ENCODE results near the gene NRG2. TPM values are rescaled to one million over a fixed set of nuclear protein-coding genes. Genes with fewer than 3 reads are reported as not detected.

Gene NRG2
- total RNA-seq, 4 donors from 2014 or later = 1.1 to 2.9 (median 1.8) TPM

DNA sequence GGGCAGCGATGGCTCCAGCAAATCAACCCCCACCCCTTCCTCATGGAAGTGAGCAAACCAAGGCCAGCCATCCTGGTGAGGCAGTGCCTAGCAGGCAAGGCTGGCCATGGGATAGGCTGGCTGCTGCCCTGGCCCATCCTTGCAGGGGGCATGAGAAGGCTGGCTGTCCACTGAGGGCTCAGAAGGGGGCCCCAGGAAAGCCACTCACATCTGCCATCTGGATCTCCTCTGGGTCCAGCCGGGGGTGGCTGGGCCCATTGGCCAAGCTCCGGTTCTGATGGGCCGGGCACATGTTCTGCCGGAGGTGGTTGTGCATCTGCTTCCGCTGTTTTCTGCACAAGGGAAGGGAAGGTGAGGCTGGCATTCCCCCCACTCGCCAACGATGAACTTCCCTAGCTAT is 190.4 kb downstream of the NRG2 start:
- Histone ChIP-seq H3K4me1 (peaks cover 1 to 9% of the 10 kb centered on the region in 2 donors), H3K27ac (no peak overlapping the region), H3K4me3 (replicated peaks in 1 of 3) (no peak overlapping the region), H3K27me3 (no peaks in the 10 kb centered on the region), H3K9me3 (no peaks in the 10 kb centered on the region), H3K36me3 (no peaks in the 10 kb centered on the region)
- WGBS, 2 donors = 85 to 88% methylated on average over 4 to 7 of the region's 8 CpGs
- no peak for DNase-seq
- TF ChIP-seq, protein P1, sequence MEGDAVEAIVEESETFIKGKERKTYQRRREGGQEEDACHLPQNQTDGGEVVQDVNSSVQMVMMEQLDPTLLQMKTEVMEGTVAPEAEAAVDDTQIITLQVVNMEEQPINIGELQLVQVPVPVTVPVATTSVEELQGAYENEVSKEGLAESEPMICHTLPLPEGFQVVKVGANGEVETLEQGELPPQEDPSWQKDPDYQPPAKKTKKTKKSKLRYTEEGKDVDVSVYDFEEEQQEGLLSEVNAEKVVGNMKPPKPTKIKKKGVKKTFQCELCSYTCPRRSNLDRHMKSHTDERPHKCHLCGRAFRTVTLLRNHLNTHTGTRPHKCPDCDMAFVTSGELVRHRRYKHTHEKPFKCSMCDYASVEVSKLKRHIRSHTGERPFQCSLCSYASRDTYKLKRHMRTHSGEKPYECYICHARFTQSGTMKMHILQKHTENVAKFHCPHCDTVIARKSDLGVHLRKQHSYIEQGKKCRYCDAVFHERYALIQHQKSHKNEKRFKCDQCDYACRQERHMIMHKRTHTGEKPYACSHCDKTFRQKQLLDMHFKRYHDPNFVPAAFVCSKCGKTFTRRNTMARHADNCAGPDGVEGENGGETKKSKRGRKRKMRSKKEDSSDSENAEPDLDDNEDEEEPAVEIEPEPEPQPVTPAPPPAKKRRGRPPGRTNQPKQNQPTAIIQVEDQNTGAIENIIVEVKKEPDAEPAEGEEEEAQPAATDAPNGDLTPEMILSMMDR (IDR thresholded peaks at IDR 0.05) = no peak
- TF ChIP-seq POLR2A (IDR thresholded peaks at IDR 0.05) = no peak
- intact Hi-C loops (cut with DNase I) = no loop called here

DNA sequence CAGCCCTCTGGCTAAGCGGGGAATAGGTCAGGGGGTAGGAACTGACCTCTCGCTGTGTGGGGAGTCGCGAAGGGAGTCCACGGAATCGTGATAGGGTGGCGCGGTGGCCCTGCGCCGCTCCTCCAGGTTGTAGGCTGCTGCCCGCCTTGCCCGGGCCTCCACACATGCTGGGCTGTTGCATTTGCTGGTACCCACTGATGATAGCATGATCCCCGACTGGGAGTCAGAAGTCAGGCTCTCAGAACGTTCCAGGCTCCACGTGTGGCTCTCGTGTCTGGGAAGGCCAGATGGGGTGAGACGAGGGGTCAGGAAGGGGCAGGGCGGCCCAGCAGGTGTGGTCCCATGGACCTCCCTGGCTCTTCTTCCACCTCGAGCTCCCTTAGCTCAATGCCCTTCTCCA is 191.5 kb downstream of the NRG2 start:
- Histone ChIP-seq H3K9me3 (no peaks in the 10 kb centered on the region), H3K36me3 (no peaks in the 10 kb centered on the region), H3K27ac (no peak overlapping the region), H3K4me1 (peaks cover 5 to 10% of the 10 kb centered on the region in 2 donors), H3K4me3 (replicated peaks in 1 of 3) (no peak overlapping the region), H3K27me3 (no peaks in the 10 kb centered on the region)
- TF ChIP-seq POLR2A (IDR thresholded peaks at IDR 0.05) = no peak
- TF ChIP-seq, protein P1 (IDR thresholded peaks at IDR 0.05) = no peak
- WGBS, 2 donors = 96 to 97% methylated on average over 16 to 19 of the region's 19 CpGs
- DNase-seq = no peak
- intact Hi-C loops (cut with DNase I) = no loop called here

DNA sequence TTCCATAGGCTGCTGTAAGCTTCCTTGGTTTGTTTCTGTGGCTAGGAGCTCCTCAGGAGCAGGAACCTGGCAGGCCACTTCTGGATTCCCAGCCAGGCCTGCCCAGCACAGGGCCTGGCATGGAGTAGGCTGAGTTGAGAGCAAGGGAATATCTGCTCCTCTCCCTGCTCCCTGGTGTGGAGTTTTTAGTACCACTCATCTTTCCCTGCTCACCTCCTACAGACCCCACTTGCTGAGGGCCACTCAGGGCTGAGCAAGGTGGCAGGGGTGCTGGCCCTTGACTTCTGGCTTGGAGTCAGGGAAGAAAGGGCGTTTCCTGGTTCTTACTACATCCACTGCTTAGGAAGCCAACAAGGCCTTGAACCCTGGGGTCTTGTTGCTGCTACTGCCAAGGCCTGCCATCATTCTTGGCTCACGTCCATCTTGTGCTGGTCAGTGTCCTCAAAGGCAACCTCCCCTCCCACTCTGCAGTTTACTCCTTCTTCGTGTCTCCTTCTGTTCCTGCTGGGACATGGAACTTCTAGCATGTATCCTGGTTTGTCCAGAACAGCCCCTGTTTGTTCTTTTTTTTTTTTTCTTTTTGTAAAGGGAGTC is 192.6 kb downstream of the NRG2 start:
- no peak for DNase-seq
- Histone ChIP-seq H3K36me3 (no peaks in the 10 kb centered on the region), H3K27me3 (no peaks in the 10 kb centered on the region), H3K4me3 (replicated peaks in 1 of 3) (no peak overlapping the region), H3K9me3 (no peaks in the 10 kb centered on the region), H3K4me1 (peaks cover 5 to 10% of the 10 kb centered on the region in 2 donors), H3K27ac (no peak overlapping the region)
- WGBS, 2 donors = 93 to 97% methylated on average over 3 of the region's 3 CpGs
- intact Hi-C loops (cut with DNase I) = no loop called here
- TF ChIP-seq, protein P1 (IDR thresholded peaks at IDR 0.05) = no peak
- TF ChIP-seq POLR2A (IDR thresholded peaks at IDR 0.05) = no peak

DNA sequence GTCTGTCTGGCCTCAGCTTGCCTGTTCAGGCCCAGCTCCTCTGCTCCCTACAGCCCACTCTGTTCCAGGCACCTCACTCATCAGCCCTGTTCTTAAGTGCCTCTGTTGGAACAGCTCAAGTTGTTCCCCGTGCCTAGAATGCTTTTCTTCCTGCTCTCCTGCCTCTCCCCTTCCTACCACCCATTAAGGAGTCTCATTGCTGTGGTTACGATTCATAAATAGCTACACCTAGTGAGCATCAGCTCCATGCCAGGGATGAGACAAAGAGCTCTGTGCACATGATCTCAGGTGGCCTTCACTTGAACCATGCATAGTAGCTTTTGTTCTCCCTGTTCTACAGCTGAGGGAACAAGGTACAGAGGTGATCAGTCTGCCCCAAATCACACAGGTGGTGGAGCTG is 193.2 kb downstream of the NRG2 start:
- TF ChIP-seq POLR2A (IDR thresholded peaks at IDR 0.05) = no peak
- TF ChIP-seq, protein P1 (IDR thresholded peaks at IDR 0.05) = no peak
- H3K9me3 ChIP-seq = no peaks in the 10 kb centered on the region
- intact Hi-C loops (cut with DNase I) = no loop called here
- peaks cover 5 to 10% of the 10 kb centered on the region in 2 donors for H3K4me1 ChIP-seq
- no peaks in the 10 kb centered on the region for H3K36me3 ChIP-seq
- no peak for DNase-seq
- WGBS, 2 donors = 71 to 79% methylated on average over 2 of the region's 2 CpGs
- H3K27ac ChIP-seq = no peak overlapping the region
- no peak overlapping the region for H3K4me3 ChIP-seq (replicated peaks in 1 of 3)
- H3K27me3 ChIP-seq = no peaks in the 10 kb centered on the region

DNA sequence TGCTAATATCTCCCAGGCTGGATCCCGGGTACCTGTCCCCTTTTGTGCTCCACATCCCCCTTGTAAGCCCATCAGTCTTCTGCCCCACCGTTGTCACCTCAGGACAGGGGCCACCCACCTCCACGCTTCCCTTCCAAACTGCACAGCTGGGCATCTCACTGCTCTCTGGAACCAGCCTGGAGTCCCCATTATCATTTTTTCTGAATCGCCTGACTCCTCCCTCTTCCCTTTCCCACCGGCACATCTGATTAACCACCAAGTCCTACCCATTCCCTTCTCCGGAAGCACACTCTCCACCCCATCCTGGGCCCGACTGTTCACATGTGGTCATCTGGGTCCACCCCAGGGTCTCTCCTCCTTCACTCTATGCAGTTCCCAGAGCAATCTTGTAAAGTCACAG is 193.6 kb downstream of the NRG2 start:
- no peak for DNase-seq
- Histone ChIP-seq H3K4me1 (peaks cover 5 to 10% of the 10 kb centered on the region in 2 donors), H3K36me3 (no peaks in the 10 kb centered on the region), H3K4me3 (replicated peaks in 1 of 3) (no peak overlapping the region), H3K27ac (no peak overlapping the region), H3K27me3 (no peaks in the 10 kb centered on the region), H3K9me3 (no peaks in the 10 kb centered on the region)
- intact Hi-C loops (cut with DNase I) = no loop called here
- TF ChIP-seq, protein P1 (IDR thresholded peaks at IDR 0.05) = no peak
- TF ChIP-seq POLR2A (IDR thresholded peaks at IDR 0.05) = no peak
- WGBS, 2 donors = 83 to 85% methylated on average over 7 of the region's 7 CpGs

Data from thyroid gland (tissue), 4 donors.